NOMO-1 (cell line): ENCODE measurements around the gene C17orf50.

Experiments
- DNase-seq, 2 experiments: peaks; one replicate each; lab custom pipeline; 2025; ENCODE audit not compliant: unreplicated experiment in 2 of 2; lab: John Stamatoyannopoulos, UW

C17orf50 gene

DNA sequence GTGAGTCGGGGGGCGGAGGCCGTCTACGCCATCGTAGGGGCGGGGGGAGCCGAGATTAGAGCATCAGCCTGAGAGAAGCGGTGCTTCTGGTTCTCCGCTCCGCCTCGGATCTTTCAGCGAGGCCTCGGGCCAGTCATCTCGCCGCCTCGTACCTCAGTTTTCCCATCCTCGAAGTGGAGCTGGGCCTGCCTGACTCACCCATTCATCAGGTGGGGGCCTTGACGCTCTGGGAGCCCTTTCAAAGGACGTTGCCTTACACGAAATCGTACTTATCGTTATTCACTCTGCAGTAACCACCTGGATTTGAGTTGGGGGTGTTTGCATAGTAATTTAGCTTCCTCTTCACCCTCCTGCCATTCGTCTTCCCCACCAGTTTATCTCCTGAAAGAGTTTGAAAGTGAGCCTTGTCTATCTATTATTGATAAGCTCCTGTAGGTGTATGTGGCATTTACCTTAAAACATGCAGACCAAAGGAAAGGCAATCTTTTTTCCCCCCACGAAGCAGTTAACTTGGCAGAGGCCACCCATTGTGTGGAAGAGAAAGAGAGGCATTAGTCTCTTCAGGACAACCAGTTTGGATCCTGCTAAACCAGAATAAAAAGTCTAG is 49.3 kb downstream of the C17orf50 start:
- DNase-seq = no peak

- DNase-seq = no peak
Observed at GRCh38 chr17:35811759-35812158, 51.1 kb downstream of the C17orf50 start.

DNA sequence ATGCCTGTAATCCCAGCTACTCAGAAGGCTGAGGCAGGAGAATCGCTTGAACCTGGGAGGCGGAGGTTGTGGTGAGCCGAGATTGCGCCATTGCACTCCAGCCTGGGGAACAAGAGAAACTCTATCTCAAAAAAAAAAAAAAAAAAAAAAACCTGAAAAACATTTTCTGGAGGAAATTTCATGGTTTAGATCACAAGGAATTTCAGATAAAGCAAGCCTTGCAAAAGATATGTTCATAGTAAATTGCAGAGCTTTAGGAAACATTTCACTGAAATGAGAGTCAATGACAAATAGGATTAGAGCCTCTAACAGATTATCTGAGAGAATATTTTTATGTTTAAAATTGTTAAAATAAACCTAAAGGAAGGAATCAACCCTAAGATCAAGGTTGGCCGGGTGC is 51.8 kb downstream of the C17orf50 start:
- DNase-seq = no peak
